H9 (cell line): ENCODE results near the gene RBPJL. TPM values are rescaled to one million over a fixed set of nuclear protein-coding genes. Genes with fewer than 3 reads are reported as not detected.
A peak's percentile ranks its signal among the peaks of the same experiment; 100 is the strongest.

Experiments used
- DNase-seq: peaks from one replicate; pipeline ENCODE4 v3.0.0-alpha.2; 2017
- H2AFZ ChIP-seq: one replicate; pipeline ENCODE4 v1.6.1; 2013; ENCODE audit warnings: mild to moderate bottlenecking, low read length, control low read depth, moderate library complexity
- H2AK5ac ChIP-seq: 2 replicates; pipeline ENCODE4 v1.6.1; 2013; ENCODE audit warnings: low read length, control low read depth, mixed read lengths; ENCODE audit not compliant: insufficient read length
- H2BK120ac ChIP-seq: one replicate; pipeline ENCODE4 v1.6.1; 2013; ENCODE audit warnings: low read depth, mild to moderate bottlenecking, low read length, control low read depth, inconsistent platforms; ENCODE audit not compliant: poor library complexity, severe bottlenecking
- H2BK12ac ChIP-seq: 2 replicates; pipeline ENCODE4 v1.6.1; 2013; ENCODE audit warnings: low read length, control low read depth, mixed read lengths, low read depth; ENCODE audit not compliant: insufficient read length
- H2BK15ac ChIP-seq: 2 replicates; pipeline ENCODE4 v1.6.1; 2013; ENCODE audit warnings: low read depth, low read length, control low read depth
- H2BK20ac ChIP-seq: one replicate; pipeline ENCODE4 v1.6.1; 2013; ENCODE audit warnings: low read depth, mild to moderate bottlenecking, low read length, control low read depth, inconsistent platforms; ENCODE audit not compliant: poor library complexity, severe bottlenecking
- H2BK5ac ChIP-seq: 2 replicates; pipeline ENCODE4 v1.6.1; 2013; ENCODE audit warnings: low read length, control low read depth, mixed read lengths; ENCODE audit not compliant: insufficient read length
- H3K14ac ChIP-seq: 2 replicates; pipeline ENCODE4 v1.6.1; 2013; ENCODE audit warnings: low read length, control low read depth; ENCODE audit not compliant: insufficient read depth
- H3K18ac ChIP-seq: 2 replicates; pipeline ENCODE4 v1.6.1; 2013; ENCODE audit warnings: low read depth, mild to moderate bottlenecking, mixed read lengths, low read length, control low read depth; ENCODE audit not compliant: insufficient read length
- H3K23ac ChIP-seq: 2 replicates; pipeline ENCODE4 v1.6.1; 2013; ENCODE audit warnings: low read length, control low read depth, mixed read lengths, low read depth; ENCODE audit not compliant: insufficient read length
- H3K23me2 ChIP-seq: 2 replicates; pipeline ENCODE4 v1.6.1; 2013; ENCODE audit warnings: low read depth, mild to moderate bottlenecking, mixed read lengths, low read length, control low read depth; ENCODE audit not compliant: insufficient read length, poor library complexity, severe bottlenecking
- H3K27ac ChIP-seq: 2 replicates; pipeline ENCODE4 v1.5.1; 2013; ENCODE audit warnings: low read length, control low read depth, mixed read lengths, low read depth; ENCODE audit not compliant: insufficient read length
- H3K27me3 ChIP-seq: 2 replicates; pipeline ENCODE4 v1.6.1; 2013; ENCODE audit warnings: low read length, control low read depth, inconsistent platforms; ENCODE audit not compliant: insufficient read depth
- H3K4ac ChIP-seq: 2 replicates; pipeline ENCODE4 v1.6.1; 2013; ENCODE audit warnings: low read depth, mild to moderate bottlenecking, control low read depth, inconsistent platforms, low read length, moderate library complexity
- H3K4me1 ChIP-seq: 2 replicates; pipeline ENCODE4 v1.6.1; 2013; ENCODE audit warnings: low read length, control low read depth, inconsistent platforms; ENCODE audit not compliant: insufficient read depth
- H3K4me2 ChIP-seq: 2 replicates; pipeline ENCODE4 v1.6.1; 2013; ENCODE audit warnings: low read length, control low read depth, mixed read lengths; ENCODE audit not compliant: insufficient read length, insufficient read depth
- H3K56ac ChIP-seq: 2 replicates; pipeline ENCODE4 v1.6.1; 2013; ENCODE audit warnings: low read depth, mild to moderate bottlenecking, mixed read lengths, low read length, control low read depth; ENCODE audit not compliant: insufficient read length
- H3K79me1 ChIP-seq: 2 replicates; pipeline ENCODE4 v1.6.1; 2013; ENCODE audit warnings: low read depth, mild to moderate bottlenecking, moderate library complexity, low read length, control low read depth, inconsistent platforms; ENCODE audit not compliant: insufficient read depth, poor library complexity, severe bottlenecking
- H3K79me2 ChIP-seq: 2 replicates; pipeline ENCODE4 v1.6.1; 2013; ENCODE audit warnings: low read length, control low read depth, inconsistent platforms; ENCODE audit not compliant: insufficient read depth
- H3K9ac ChIP-seq: 2 replicates; pipeline ENCODE4 v1.6.1; 2013; ENCODE audit warnings: low read length, control low read depth, mixed read lengths; ENCODE audit not compliant: insufficient read length; ENCODE audit errors: extremely low read depth
- H3K9me3 ChIP-seq: one replicate; pipeline ENCODE4 v1.6.1; 2013; ENCODE audit warnings: low read depth, low read length, inconsistent platforms; ENCODE audit not compliant: control insufficient read depth
- H3T11ph ChIP-seq: one replicate; pipeline ENCODE4 v1.6.1; 2013; ENCODE audit warnings: mild to moderate bottlenecking, low read length, control low read depth, inconsistent platforms
- H4K20me1 ChIP-seq: one replicate; pipeline ENCODE4 v1.6.1; 2013; ENCODE audit not compliant: control insufficient read depth, insufficient read length, insufficient read depth
- H4K5ac ChIP-seq: 2 replicates; pipeline ENCODE4 v1.6.1; 2013; ENCODE audit warnings: low read depth, mild to moderate bottlenecking, mixed read lengths, low read length, control low read depth; ENCODE audit not compliant: insufficient read length
- H4K8ac ChIP-seq: replicated peaks from 2 replicates; pipeline ENCODE4 v1.6.1; 2013; ENCODE audit warnings: low read length, control low read depth, mixed read lengths, low read depth; ENCODE audit not compliant: insufficient read length
- H4K91ac ChIP-seq: 2 replicates; pipeline ENCODE4 v1.6.1; 2013; ENCODE audit warnings: low read depth, mild to moderate bottlenecking, moderate library complexity, mixed read lengths, low read length, control low read depth; ENCODE audit not compliant: insufficient read length
- H3K27ac Mint-ChIP-seq, 3 experiments: 2 replicates in 2 of 3; 3 replicates in 1 of 3; pipeline ENCODE4 v1.8.0; 2020 to 2021; ENCODE audit warnings: mixed read lengths in 3 of 3, mild to moderate bottlenecking in 1 of 3, moderate library complexity in 1 of 3
- H3K27me3 Mint-ChIP-seq: 2 replicates; pipeline ENCODE4 v1.8.0; 2021; ENCODE audit warnings: low read depth, mild to moderate bottlenecking, moderate library complexity, mixed read lengths
- H3K36me3 Mint-ChIP-seq, 3 experiments: 2 replicates in 2 of 3; 3 replicates in 1 of 3; pipeline ENCODE4 v1.8.0; 2020 to 2021; ENCODE audit warnings: low read depth in 3 of 3, mixed read lengths in 3 of 3; ENCODE audit not compliant: insufficient read depth in 1 of 3
- H3K4me1 Mint-ChIP-seq, 2 experiments: 2 replicates each; pipeline ENCODE4 v1.8.0; 2020; ENCODE audit warnings: mixed read lengths in 2 of 2
- H3K4me3 Mint-ChIP-seq, 2 experiments: 2 replicates in 1 of 2; 3 replicates in 1 of 2; pipeline ENCODE4 v1.8.0; 2020 to 2021; ENCODE audit warnings: mild to moderate bottlenecking in 2 of 2, mixed read lengths in 2 of 2, moderate library complexity in 1 of 2
- H3K9me3 Mint-ChIP-seq, 2 experiments: 2 replicates in 1 of 2; 3 replicates in 1 of 2; pipeline ENCODE4 v1.8.0; 2020; ENCODE audit warnings: mild to moderate bottlenecking in 2 of 2, mixed read lengths in 2 of 2, moderate library complexity in 1 of 2
- WGBS: extraction: QIAGEN DNeasy Blood & Tissue Kit; methylation state at CpG from one replicate; pipeline ENCODE4 v1.1.7; 2013; ENCODE audit warnings: missing lambda C conversion rate, low lambda C conversion rate, mixed read lengths; ENCODE audit not compliant: insufficient read length; ENCODE audit errors: extremely low coverage; 5-methylcytosine and 5-hydroxymethylcytosine counted together
- total RNA-seq: library from RNA; stranded (reverse); gene quantifications from 2 replicates; pipeline ENCODE4 v1.2.1, GENCODE V29; 2021
- TF ChIP-seq, protein P1 (sequence below): fragments of 200-600 bp; sonication (generic); conservative IDR thresholded peaks from 3 replicates; pipeline ENCODE4 v1.8.0; 2021; ENCODE audit warnings: antibody characterized with exemption, mild to moderate bottlenecking

The RBPJL gene
- total RNA-seq, 1 experiment from 2014 or later: 0.28 TPM

DNA sequence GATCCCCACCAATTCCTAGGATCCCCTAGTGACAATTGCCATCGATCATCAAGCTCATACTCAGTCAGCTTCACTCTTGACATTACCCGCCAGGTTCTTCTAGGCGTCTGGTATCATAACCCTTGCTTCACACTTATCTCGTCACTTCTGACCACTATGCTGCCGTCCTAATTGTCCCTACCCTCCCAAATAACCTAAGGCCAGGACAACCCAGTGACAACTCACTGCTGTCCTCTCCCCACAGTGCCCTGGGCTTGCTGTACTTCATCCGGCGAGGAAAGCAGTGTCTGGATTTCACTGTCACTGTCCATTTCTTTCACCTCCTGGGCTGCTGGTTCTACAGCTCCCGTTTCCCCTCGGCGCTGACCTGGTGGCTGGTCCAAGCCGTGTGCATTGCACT is 60.0 kb downstream of the RBPJL start:
- Histone ChIP-seq H3K23me2 (peaks cover 9% of the 10 kb centered on the region), H4K91ac (no peak overlapping the region), H3K56ac (no peak overlapping the region), H3K14ac (no peak overlapping the region), H2BK20ac (no peak overlapping the region), H4K5ac (no peak overlapping the region), H3K9ac (no peak overlapping the region), H3K4me1 (peaks cover 6% of the 10 kb centered on the region; the same call in 1 of the 2 replicates), H3T11ph (no peak overlapping the region), H3K79me1 (peaks cover 2% of the 10 kb centered on the region), H3K27ac (no peak overlapping the region), H2AK5ac (no peak overlapping the region), H3K4ac (no peak overlapping the region), H3K9me3 (no peaks in the 10 kb centered on the region), H4K20me1 (no peaks in the 10 kb centered on the region), H2BK5ac (no peak overlapping the region), H3K79me2 (no peaks in the 10 kb centered on the region; the same call in 1 of the 2 replicates), H2AFZ (no peak overlapping the region), H4K8ac (no peak overlapping the region), H3K23ac (no peak overlapping the region), H3K18ac (no peak overlapping the region), H3K4me2 (no peak overlapping the region), H3K27me3 (no peaks in the 10 kb centered on the region), H2BK15ac (no peak overlapping the region), H2BK12ac (no peak overlapping the region), H2BK120ac (no peak overlapping the region)
- Mint-ChIP-seq H3K4me3 (no peak overlapping the region), H3K4me1 (peaks cover 9 to 10% of the 10 kb centered on the region in 2 experiments), H3K27me3 (no peaks in the 10 kb centered on the region), H3K9me3 (no peaks in the 10 kb centered on the region), H3K27ac (no peak overlapping the region), H3K36me3 (peaks cover 6 to 35% (median 20%) of the 10 kb centered on the region in 3 experiments; a peak in 6 of 7 replicates)
- WGBS: no CpG with 5 or more reads among the region's 11 CpGs
- TF ChIP-seq, protein P1, sequence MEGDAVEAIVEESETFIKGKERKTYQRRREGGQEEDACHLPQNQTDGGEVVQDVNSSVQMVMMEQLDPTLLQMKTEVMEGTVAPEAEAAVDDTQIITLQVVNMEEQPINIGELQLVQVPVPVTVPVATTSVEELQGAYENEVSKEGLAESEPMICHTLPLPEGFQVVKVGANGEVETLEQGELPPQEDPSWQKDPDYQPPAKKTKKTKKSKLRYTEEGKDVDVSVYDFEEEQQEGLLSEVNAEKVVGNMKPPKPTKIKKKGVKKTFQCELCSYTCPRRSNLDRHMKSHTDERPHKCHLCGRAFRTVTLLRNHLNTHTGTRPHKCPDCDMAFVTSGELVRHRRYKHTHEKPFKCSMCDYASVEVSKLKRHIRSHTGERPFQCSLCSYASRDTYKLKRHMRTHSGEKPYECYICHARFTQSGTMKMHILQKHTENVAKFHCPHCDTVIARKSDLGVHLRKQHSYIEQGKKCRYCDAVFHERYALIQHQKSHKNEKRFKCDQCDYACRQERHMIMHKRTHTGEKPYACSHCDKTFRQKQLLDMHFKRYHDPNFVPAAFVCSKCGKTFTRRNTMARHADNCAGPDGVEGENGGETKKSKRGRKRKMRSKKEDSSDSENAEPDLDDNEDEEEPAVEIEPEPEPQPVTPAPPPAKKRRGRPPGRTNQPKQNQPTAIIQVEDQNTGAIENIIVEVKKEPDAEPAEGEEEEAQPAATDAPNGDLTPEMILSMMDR: no peak
- DNase-seq: peak; percentile 5
